MM.1S (cell line): ENCODE data around the gene LGALS7.

Source experiments
- DNase-seq: peaks from one replicate; pipeline ENCODE4 v3.0.0-alpha.2; 2015
- H2AFZ ChIP-seq: fragments of 300-600 bp; sonication (generic); 2 replicates; pipeline ENCODE4 v1.6.0; 2016; ENCODE audit warnings: antibody characterized with exemption, low read length
- H3F3A ChIP-seq: fragments of 300-600 bp; sonication (generic); 2 replicates; pipeline ENCODE4 v1.6.1; 2016; ENCODE audit warnings: mild to moderate bottlenecking, antibody characterized with exemption, low read length, moderate library complexity, mixed read lengths; ENCODE audit not compliant: insufficient read depth
- H3K27ac ChIP-seq: fragments of 300-600 bp; sonication (generic); 2 replicates; pipeline ENCODE4 v1.5.1; 2016; ENCODE audit warnings: mild to moderate bottlenecking, low read length
- H3K27me3 ChIP-seq: fragments of 300-600 bp; sonication (generic); replicated peaks from 2 replicates; pipeline ENCODE4 v1.6.0; 2016; ENCODE audit warnings: low read length; ENCODE audit not compliant: insufficient read depth
- H3K36me3 ChIP-seq: fragments of 300-600 bp; sonication (generic); replicated peaks from 2 replicates; pipeline ENCODE4 v1.6.1; 2016; ENCODE audit warnings: mild to moderate bottlenecking, low read length, mixed read lengths; ENCODE audit not compliant: insufficient read depth
- H3K4me1 ChIP-seq: fragments of 300-600 bp; sonication (generic); 2 replicates; pipeline ENCODE4 v1.6.1; 2016; ENCODE audit warnings: low read length, mixed read lengths
- H3K4me2 ChIP-seq: fragments of 300-600 bp; sonication (generic); 2 replicates; pipeline ENCODE4 v1.6.0; 2016; ENCODE audit warnings: low read depth, low read length
- H3K4me3 ChIP-seq: fragments of 300-600 bp; sonication (generic); 2 replicates; pipeline ENCODE4 v1.5.1; 2016; ENCODE audit warnings: low read length, mixed read lengths
- H3K79me2 ChIP-seq: fragments of 300-600 bp; sonication (generic); 2 replicates; pipeline ENCODE4 v1.6.1; 2016; ENCODE audit warnings: mixed run types, low read length, mixed read lengths
- H3K9ac ChIP-seq: fragments of 300-600 bp; sonication (generic); 2 replicates; pipeline ENCODE4 v1.6.1; 2016; ENCODE audit warnings: low read length, mixed read lengths
- H3K9me2 ChIP-seq: fragments of 300-600 bp; sonication (generic); replicated peaks from 2 replicates; pipeline ENCODE4 v1.6.1; 2016; ENCODE audit warnings: mild to moderate bottlenecking, low read length, mixed read lengths; ENCODE audit not compliant: insufficient read depth
- H3K9me3 ChIP-seq: fragments of 300-600 bp; sonication (generic); replicated peaks from 2 replicates; pipeline ENCODE4 v1.6.1; 2016; ENCODE audit warnings: mild to moderate bottlenecking, low read length, mixed read lengths; ENCODE audit not compliant: insufficient read depth
- H4K20me1 ChIP-seq: fragments of 300-600 bp; sonication (generic); 2 replicates; pipeline ENCODE4 v1.6.1; 2016; ENCODE audit warnings: mild to moderate bottlenecking, low read length, moderate library complexity, mixed read lengths; ENCODE audit not compliant: insufficient read depth
- EZH2 ChIP-seq: fragments of 300-600 bp; sonication (generic); optimal IDR thresholded peaks from 2 replicates; pipeline ENCODE3; 2017; ENCODE audit warnings: low read depth, mild to moderate bottlenecking, antibody characterized with exemption, low read length, mixed read lengths
- EZH2phosphoT487 ChIP-seq: fragments of 300-600 bp; sonication (generic); IDR thresholded peaks from 2 replicates; pipeline ENCODE4 v1.6.1; 2018; ENCODE audit warnings: antibody characterized with exemption, low read length
- TF ChIP-seq, protein P1 (sequence below): fragments of 300-600 bp; sonication (generic); IDR thresholded peaks from 2 replicates; pipeline ENCODE4 v1.5.1; 2016; ENCODE audit warnings: antibody characterized with exemption, low read length, mixed read lengths

LGALS7 gene

DNA sequence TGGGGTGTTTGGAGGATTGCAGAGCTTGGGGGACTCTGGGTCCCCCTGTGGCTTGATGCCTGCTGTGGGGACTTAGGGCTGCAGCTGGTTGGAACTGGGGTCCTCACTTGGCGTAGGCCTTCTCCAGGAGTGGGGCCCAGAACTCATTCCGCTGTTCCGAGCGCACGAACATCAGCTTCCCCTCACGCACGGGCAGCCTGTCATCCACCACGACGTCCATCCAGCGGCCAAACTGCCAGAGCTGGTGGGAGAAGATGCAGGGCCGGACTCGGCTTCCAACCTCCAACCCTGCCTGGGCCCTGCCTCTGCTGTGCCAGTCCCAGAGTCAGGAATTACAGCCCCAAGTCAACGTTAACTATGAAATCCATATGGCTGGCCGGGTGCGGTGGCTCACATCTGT, 31.6 kb downstream of the LGALS7 start:
- no peak overlapping the region for H3K4me2 ChIP-seq
- no peak overlapping the region for H3K4me3 ChIP-seq
- DNase-seq, result no peak
- no peak overlapping the region for H2AFZ ChIP-seq
- no peaks in the 10 kb centered on the region for H3K9me3 ChIP-seq
- no peaks in the 10 kb centered on the region for H3K4me1 ChIP-seq
- H3K36me3 ChIP-seq, result no peaks in the 10 kb centered on the region
- no peaks in the 10 kb centered on the region for H3K9me2 ChIP-seq
- no peak overlapping the region for H3K9ac ChIP-seq
- H3K27me3 ChIP-seq, result peaks cover 4% of the 10 kb centered on the region
- H3K27ac ChIP-seq, result no peak overlapping the region
- no peaks in the 10 kb centered on the region for H3F3A ChIP-seq
- H3K79me2 ChIP-seq, result no peaks in the 10 kb centered on the region
- no peaks in the 10 kb centered on the region for H4K20me1 ChIP-seq
- TF ChIP-seq EZH2phosphoT487 (no peak), EZH2 (no peak)
- TF ChIP-seq, protein P1, sequence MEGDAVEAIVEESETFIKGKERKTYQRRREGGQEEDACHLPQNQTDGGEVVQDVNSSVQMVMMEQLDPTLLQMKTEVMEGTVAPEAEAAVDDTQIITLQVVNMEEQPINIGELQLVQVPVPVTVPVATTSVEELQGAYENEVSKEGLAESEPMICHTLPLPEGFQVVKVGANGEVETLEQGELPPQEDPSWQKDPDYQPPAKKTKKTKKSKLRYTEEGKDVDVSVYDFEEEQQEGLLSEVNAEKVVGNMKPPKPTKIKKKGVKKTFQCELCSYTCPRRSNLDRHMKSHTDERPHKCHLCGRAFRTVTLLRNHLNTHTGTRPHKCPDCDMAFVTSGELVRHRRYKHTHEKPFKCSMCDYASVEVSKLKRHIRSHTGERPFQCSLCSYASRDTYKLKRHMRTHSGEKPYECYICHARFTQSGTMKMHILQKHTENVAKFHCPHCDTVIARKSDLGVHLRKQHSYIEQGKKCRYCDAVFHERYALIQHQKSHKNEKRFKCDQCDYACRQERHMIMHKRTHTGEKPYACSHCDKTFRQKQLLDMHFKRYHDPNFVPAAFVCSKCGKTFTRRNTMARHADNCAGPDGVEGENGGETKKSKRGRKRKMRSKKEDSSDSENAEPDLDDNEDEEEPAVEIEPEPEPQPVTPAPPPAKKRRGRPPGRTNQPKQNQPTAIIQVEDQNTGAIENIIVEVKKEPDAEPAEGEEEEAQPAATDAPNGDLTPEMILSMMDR, result no peak

DNA sequence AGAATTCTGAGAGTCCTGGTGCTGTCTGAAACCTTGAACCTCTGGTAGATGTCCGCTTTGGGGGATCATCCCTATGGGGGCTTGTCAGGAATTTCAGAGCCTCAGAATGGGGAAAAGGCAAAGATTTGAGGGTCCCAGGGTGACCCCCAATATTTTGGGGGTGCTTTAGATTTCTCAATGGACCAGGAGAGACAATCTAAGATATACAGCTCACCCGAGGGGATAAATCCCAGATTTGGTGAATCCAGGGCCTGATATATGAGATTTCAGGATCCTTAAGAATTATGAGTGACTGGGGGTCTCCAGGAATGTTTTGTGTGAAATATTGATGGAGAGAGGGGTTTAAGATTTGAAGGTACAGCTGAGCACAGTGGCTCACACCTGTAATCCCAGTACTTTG, 32.4 kb downstream of the LGALS7 start:
- H3K4me3 ChIP-seq, result no peak overlapping the region

DNA sequence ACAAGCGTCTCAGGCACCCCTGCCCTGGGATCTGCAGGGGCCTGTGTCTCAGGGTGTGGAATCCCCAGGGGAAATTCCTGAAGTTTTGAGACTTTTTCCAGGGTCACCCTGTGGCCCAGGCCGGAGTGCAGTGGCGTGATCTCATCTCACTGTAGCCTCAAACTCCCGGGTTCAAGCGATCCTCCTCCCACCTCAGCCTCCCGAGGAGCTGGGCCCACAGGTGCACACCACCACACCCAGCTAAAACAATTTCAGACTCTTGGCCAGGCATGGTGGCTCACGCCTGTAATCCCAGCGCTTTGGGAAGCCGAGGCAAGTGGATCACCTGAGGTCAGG, 33.1 kb downstream of the LGALS7 start:
- Histone ChIP-seq H3K9me3 (no peaks in the 10 kb centered on the region), H3F3A (peaks cover 2% of the 10 kb centered on the region; the same call in 1 of the 2 replicates), H3K9ac (no peak overlapping the region), H3K36me3 (no peaks in the 10 kb centered on the region), H3K4me3 (no peak overlapping the region), H3K79me2 (no peaks in the 10 kb centered on the region), H4K20me1 (no peaks in the 10 kb centered on the region), H3K27me3 (peaks cover 4% of the 10 kb centered on the region), H3K27ac (no peak overlapping the region), H2AFZ (no peak overlapping the region), H3K9me2 (no peaks in the 10 kb centered on the region), H3K4me1 (no peaks in the 10 kb centered on the region), H3K4me2 (no peak overlapping the region)
- TF ChIP-seq EZH2, result no peak
- no peak for TF ChIP-seq EZH2phosphoT487
- TF ChIP-seq, protein P1, result no peak
- DNase-seq, result no peak

More for the DNA sequence above, 32.4 kb downstream of the LGALS7 start:
- H2AFZ ChIP-seq, result no peak overlapping the region
- H3K79me2 ChIP-seq, result no peaks in the 10 kb centered on the region
- H3K27ac ChIP-seq, result no peak overlapping the region
- no peaks in the 10 kb centered on the region for H4K20me1 ChIP-seq
- H3K27me3 ChIP-seq, result peaks cover 4% of the 10 kb centered on the region
- H3K9me3 ChIP-seq, result no peaks in the 10 kb centered on the region
- H3K9ac ChIP-seq, result no peak overlapping the region
- H3K4me1 ChIP-seq, result no peaks in the 10 kb centered on the region
- no peaks in the 10 kb centered on the region for H3F3A ChIP-seq
- TF ChIP-seq EZH2 (no peak), EZH2phosphoT487 (no peak)
- TF ChIP-seq, protein P1, result no peak
- H3K4me2 ChIP-seq, result no peak overlapping the region
- no peaks in the 10 kb centered on the region for H3K9me2 ChIP-seq
- no peak for DNase-seq
- no peaks in the 10 kb centered on the region for H3K36me3 ChIP-seq
